OCI-LY3 (cell line): Measurements from ENCODE around the gene GPATCH4.
A peak's percentile ranks its signal among the peaks of the same experiment; 100 is the strongest.

Experiments
- EZH2phosphoT487 ChIP-seq: fragments of 200-600 bp; shearing (Covaris generic); IDR thresholded peaks from 2 replicates; pipeline ENCODE4 v1.6.1; 2018; ENCODE audit warnings: antibody characterized with exemption, mixed run types, low read depth
- TF ChIP-seq, protein P1 (sequence below): fragments of 200-600, 300-600 bp; sonication (generic); IDR thresholded peaks from 2 replicates; pipeline ENCODE4 v1.5.1; 2014; ENCODE audit warnings: antibody characterized with exemption, low read length, low read depth

DNA sequence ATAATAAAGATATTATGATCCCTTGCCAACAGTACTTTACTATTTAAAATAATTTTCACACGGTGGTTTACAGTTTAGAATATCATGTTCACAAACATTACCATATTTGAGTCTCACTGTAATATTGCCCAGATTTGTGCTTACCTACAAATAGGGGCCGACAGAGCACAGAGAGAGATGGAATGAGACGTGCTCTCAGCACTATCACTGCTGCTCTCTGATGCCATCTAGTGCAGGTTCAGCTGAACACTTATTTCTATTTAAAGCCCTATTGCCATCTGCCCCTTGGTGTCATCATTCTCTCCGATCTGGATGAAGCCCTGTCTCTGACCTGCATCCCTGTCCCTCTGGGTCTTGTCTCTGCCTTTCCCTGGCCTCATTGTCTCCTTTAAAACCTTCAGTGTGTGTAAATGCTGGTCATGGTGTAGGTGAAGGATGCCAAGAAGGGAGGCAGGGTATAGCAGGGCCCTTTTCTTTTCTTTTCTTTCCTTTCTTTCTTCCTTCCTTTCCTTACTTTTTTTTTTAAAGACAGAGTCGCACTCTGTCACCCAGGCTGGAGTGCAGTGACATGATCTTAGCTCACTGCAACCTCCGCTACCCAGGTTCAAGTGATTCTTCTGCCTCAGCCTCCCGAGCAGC lies 6.9 kb upstream of the GPATCH4 start:
- TF ChIP-seq, protein P1, sequence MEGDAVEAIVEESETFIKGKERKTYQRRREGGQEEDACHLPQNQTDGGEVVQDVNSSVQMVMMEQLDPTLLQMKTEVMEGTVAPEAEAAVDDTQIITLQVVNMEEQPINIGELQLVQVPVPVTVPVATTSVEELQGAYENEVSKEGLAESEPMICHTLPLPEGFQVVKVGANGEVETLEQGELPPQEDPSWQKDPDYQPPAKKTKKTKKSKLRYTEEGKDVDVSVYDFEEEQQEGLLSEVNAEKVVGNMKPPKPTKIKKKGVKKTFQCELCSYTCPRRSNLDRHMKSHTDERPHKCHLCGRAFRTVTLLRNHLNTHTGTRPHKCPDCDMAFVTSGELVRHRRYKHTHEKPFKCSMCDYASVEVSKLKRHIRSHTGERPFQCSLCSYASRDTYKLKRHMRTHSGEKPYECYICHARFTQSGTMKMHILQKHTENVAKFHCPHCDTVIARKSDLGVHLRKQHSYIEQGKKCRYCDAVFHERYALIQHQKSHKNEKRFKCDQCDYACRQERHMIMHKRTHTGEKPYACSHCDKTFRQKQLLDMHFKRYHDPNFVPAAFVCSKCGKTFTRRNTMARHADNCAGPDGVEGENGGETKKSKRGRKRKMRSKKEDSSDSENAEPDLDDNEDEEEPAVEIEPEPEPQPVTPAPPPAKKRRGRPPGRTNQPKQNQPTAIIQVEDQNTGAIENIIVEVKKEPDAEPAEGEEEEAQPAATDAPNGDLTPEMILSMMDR = peak; percentile 90
- TF ChIP-seq EZH2phosphoT487 = no peak
